GM12892 (cell line): ENCODE results near the gene FKBP3.

ENCODE experiments used
- DNase-seq: peaks from one replicate; pipeline ENCODE4 v3.0.0; 2011; ENCODE audit not compliant: insufficient read length
- FAIRE-seq: peaks from 2 replicates; lab custom pipeline; 2011; peaks lifted over from hg19 to GRCh38; lab: Jason Lieb, UNC
- POLR2A ChIP-seq: IDR thresholded peaks from 2 replicates; pipeline ENCODE4 v1.6.1; 2011; ENCODE audit warnings: low read depth, low read length, control low read depth
- POLR2AphosphoS5 ChIP-seq: IDR thresholded peaks from 2 replicates; pipeline ENCODE4 v1.6.1; 2011; ENCODE audit warnings: low read depth, low read length, control low read depth
- TAF1 ChIP-seq: IDR thresholded peaks from 2 replicates; pipeline ENCODE4 v1.6.1; 2011; ENCODE audit warnings: low read depth, mild to moderate bottlenecking, control low read depth, low read length, borderline replicate concordance

FKBP3 gene

GRCh38 chr14:45135659-45136395, 1.5 kb upstream of the FKBP3 start, which contains the start of gene FANCM:
FANCM (plus strand) TSS chr14:45135930; CDS start chr14:45136032, 102 bp downstream.
- FAIRE-seq (peak; percentile 92), DNase-seq (peak; percentile 54)

GRCh38 chr14:45135156-45135555, 875 bp upstream of the FKBP3 start:
- no peak for TF ChIP-seq TAF1
- no peak for TF ChIP-seq POLR2A
- no peak for TF ChIP-seq POLR2AphosphoS5
- DNase-seq (no peak), FAIRE-seq (no peak)

More at GRCh38 chr14:45135659-45136395, 1.5 kb upstream of the FKBP3 start, which contains the start of gene FANCM:
- peak; percentile 77 for TF ChIP-seq POLR2A
- TF ChIP-seq TAF1: peak; percentile 45; the same call in 1 of the 2 replicates
- TF ChIP-seq POLR2AphosphoS5: peak; percentile 75

GRCh38 chr14:45133683-45134050, 614 bp downstream of the FKBP3 start:
- DNase-seq: no peak
- peak; percentile 66 for FAIRE-seq
- TF ChIP-seq TAF1 (no peak), POLR2A (no peak), POLR2AphosphoS5 (no peak)

- TF ChIP-seq POLR2A (no peak), TAF1 (no peak), POLR2AphosphoS5 (no peak)
- no peak for FAIRE-seq
- DNase-seq: no peak
These were observed 5.2 kb downstream of the FKBP3 start for GRCh38 chr14:45128963-45129629.

- no peak for DNase-seq
- FAIRE-seq: no peak
- TF ChIP-seq POLR2AphosphoS5 (no peak), POLR2A (no peak), TAF1 (no peak)
These were observed 8.5 kb downstream of the FKBP3 start for GRCh38 chr14:45125754-45126153.

- DNase-seq (no peak), FAIRE-seq (no peak)
- TF ChIP-seq POLR2A: no peak
- no peak for TF ChIP-seq POLR2AphosphoS5
These were observed 11.0 kb downstream of the FKBP3 start for GRCh38 chr14:45123271-45123670.

- DNase-seq (no peak), FAIRE-seq (no peak)
- TF ChIP-seq TAF1 (no peak), POLR2A (no peak), POLR2AphosphoS5 (no peak)
These were observed 14.2 kb downstream of the FKBP3 start for GRCh38 chr14:45120096-45120495.

- DNase-seq (no peak), FAIRE-seq (no peak)
- TF ChIP-seq POLR2A: no peak
- TF ChIP-seq TAF1: no peak
- no peak for TF ChIP-seq POLR2AphosphoS5
These were observed 15.7 kb downstream of the FKBP3 start for GRCh38 chr14:45118594-45118993.

GRCh38 chr14:45114327-45114726, 20.0 kb downstream of the FKBP3 start:
- DNase-seq (no peak), FAIRE-seq (no peak)
- TF ChIP-seq POLR2A (no peak), POLR2AphosphoS5 (no peak), TAF1 (no peak)

- FAIRE-seq (no peak), DNase-seq (no peak)
These were observed 21.1 kb downstream of the FKBP3 start for GRCh38 chr14:45112896-45113781.

GRCh38 chr14:45104561-45104960, 29.7 kb downstream of the FKBP3 start:
- FAIRE-seq (no peak), DNase-seq (no peak)
- TF ChIP-seq POLR2A: no peak
- TF ChIP-seq POLR2AphosphoS5: no peak
- TF ChIP-seq TAF1: no peak

More at GRCh38 chr14:45112896-45113781, 21.1 kb downstream of the FKBP3 start:
- TF ChIP-seq TAF1 (no peak), POLR2AphosphoS5 (no peak), POLR2A (no peak)

- no peak for DNase-seq
- FAIRE-seq: no peak
- TF ChIP-seq POLR2AphosphoS5: no peak
- TF ChIP-seq POLR2A: no peak
- no peak for TF ChIP-seq TAF1
These were observed 30.5 kb downstream of the FKBP3 start for GRCh38 chr14:45103806-45104205.
